ENCODE results near the gene PLSCR5. TPM values are rescaled to one million over a fixed set of nuclear protein-coding genes. Genes with fewer than 3 reads are reported as not detected.

PLSCR5 gene
- total RNA-seq, 6 donors from 2014 or later = not detected

DNA sequence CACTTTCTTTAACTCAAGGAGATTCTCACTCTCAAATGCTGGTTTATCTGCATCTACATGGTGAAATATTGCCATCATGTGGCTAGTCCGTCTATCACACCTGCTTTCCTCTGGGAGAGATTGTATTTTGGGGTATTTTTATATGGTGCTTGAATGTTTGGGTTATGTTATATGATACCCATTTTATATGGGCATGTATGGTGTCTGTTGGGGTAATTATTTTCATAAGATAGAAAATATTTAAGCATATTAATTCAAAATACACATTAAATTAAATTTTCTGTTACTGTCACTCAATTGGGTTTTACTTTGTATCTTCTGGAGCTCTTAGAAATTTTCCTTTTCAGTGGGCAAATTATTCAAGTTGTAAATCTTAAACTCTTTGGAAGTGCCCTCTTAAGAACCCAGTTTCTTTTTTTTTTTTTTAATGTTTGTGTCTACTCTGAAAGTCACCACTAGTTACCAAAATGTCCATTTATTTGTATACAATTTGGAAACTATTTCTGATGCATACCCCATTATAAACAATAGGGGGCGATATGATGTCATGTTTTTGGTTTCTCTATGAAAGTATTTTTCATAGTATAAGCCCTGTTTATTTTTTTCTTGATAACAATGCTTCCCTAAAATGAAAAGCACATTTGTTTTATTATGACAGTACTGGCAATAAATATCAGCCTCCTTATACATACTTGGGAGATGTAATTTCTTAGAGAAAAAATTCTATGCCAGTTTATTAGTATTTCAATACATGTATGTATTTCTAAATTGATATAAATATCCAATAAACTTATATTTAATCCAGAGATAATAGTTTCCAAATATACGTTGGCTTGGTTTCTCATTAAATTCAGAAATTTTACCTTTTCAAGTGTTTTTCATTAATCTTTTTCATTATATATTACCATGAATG is 36.1 kb upstream of the PLSCR5 start:
- Histone ChIP-seq H3K27ac (no peak overlapping the region), H3K9me3 (no peaks in the 10 kb centered on the region), H3K27me3 (no peaks in the 10 kb centered on the region), H3K4me1 (no peaks in the 10 kb centered on the region), H3K36me3 (no peaks in the 10 kb centered on the region), H3K4me3 (no peak overlapping the region)
- ATAC-seq (ENCODE audit: low FRiP score in 2 of 2) (peak in 1 of 2 donors; percentile 46), DNase-seq (no peak)
- TF ChIP-seq, protein P1, sequence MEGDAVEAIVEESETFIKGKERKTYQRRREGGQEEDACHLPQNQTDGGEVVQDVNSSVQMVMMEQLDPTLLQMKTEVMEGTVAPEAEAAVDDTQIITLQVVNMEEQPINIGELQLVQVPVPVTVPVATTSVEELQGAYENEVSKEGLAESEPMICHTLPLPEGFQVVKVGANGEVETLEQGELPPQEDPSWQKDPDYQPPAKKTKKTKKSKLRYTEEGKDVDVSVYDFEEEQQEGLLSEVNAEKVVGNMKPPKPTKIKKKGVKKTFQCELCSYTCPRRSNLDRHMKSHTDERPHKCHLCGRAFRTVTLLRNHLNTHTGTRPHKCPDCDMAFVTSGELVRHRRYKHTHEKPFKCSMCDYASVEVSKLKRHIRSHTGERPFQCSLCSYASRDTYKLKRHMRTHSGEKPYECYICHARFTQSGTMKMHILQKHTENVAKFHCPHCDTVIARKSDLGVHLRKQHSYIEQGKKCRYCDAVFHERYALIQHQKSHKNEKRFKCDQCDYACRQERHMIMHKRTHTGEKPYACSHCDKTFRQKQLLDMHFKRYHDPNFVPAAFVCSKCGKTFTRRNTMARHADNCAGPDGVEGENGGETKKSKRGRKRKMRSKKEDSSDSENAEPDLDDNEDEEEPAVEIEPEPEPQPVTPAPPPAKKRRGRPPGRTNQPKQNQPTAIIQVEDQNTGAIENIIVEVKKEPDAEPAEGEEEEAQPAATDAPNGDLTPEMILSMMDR (IDR thresholded peaks at IDR 0.05) = peak in 5 of 6 experiments; percentile 5 to 52 (median 44)
- no peak for TF ChIP-seq POLR2A (IDR thresholded peaks at IDR 0.05)
- WGBS, 2 donors = 24% methylated on average over 3 of the region's 3 CpGs

DNA sequence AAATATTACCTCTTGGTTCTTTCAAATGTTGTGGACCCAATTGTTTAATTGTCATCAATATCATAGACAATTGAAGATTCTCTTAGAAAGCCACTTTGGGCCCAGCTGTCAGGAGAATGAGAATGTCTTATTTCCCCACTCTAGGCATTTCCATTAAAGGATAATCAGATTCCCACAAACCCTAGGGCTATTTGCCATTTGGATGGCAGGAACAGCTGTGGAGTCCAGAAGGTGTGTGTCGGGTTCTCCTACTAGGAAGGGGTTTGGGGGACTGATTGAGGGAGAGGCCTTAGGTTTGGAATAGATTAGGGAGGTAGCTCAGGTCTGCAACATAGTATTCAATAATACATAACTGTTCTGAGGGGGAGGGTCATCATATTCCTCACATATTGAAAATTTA is 35.2 kb upstream of the PLSCR5 start:
- Histone ChIP-seq H3K9me3 (no peaks in the 10 kb centered on the region), H3K27me3 (no peaks in the 10 kb centered on the region), H3K4me3 (no peak overlapping the region), H3K27ac (no peak overlapping the region), H3K36me3 (no peaks in the 10 kb centered on the region), H3K4me1 (no peaks in the 10 kb centered on the region)
- no peak for DNase-seq
- TF ChIP-seq EP300 (IDR thresholded peaks at IDR 0.05) (no peak), POLR2A (IDR thresholded peaks at IDR 0.05) (no peak), POLR2AphosphoS5 (IDR thresholded peaks at IDR 0.05) (no peak)
- TF ChIP-seq, protein P1 (IDR thresholded peaks at IDR 0.05) = no peak
- WGBS, 2 donors = 83 to 94% methylated on average over 1 of the region's 1 CpG
- ATAC-seq (ENCODE audit: low FRiP score in 2 of 2) = no peak

DNA sequence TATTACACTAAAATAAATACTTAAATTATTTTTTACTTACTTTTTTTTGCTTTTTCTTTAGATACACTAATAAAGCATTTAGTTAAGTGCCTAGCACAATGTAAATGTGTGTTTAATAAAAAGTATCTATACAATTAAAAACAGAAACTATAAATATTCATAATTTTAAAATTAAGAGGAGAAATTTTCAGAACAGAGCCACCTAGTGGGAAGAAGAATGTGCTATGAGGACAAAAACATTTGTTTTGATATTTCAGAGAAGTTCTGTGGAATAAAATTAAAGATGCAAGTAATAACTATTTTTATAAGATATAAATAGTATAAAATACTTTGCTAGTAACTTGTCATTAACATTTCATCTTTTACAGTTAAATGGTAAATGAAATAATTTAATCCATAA is 33.6 kb upstream of the PLSCR5 start:
- no peaks in the 10 kb centered on the region for H3K36me3 ChIP-seq
- DNase-seq (no peak), ATAC-seq (ENCODE audit: low FRiP score in 2 of 2) (no peak)
- no peak for TF ChIP-seq EP300 (IDR thresholded peaks at IDR 0.05)
- TF ChIP-seq, protein P1 (IDR thresholded peaks at IDR 0.05) = no peak
- no peak for TF ChIP-seq POLR2A (IDR thresholded peaks at IDR 0.05)
- TF ChIP-seq POLR2AphosphoS5 (IDR thresholded peaks at IDR 0.05) = no peak
- H3K27me3 ChIP-seq = no peaks in the 10 kb centered on the region
- no peaks in the 10 kb centered on the region for H3K9me3 ChIP-seq
- no peak overlapping the region for H3K4me3 ChIP-seq
- H3K4me1 ChIP-seq = no peaks in the 10 kb centered on the region
- no peak overlapping the region for H3K27ac ChIP-seq

DNA sequence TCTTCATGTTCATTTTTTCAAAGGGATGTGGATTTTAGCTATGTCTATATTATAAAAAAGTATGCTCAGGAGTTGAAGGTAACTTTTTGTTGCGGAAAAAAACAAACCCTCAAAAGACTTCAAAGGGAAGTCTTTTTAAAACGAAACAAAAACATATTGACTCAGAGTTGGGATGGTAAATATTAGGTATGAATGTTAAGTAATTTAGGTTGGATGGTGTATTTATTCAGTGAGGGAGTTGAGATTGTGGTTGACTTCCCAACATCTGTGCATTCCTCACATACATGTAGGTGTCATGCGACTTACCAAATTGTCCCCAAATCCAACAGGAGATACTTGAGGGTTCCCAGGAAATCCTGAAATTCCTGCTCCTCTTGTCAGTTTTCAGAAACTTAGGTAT is 32.7 kb upstream of the PLSCR5 start:
- Histone ChIP-seq H3K9me3 (no peaks in the 10 kb centered on the region), H3K27ac (no peak overlapping the region), H3K36me3 (no peaks in the 10 kb centered on the region), H3K4me3 (no peak overlapping the region), H3K4me1 (no peaks in the 10 kb centered on the region), H3K27me3 (no peaks in the 10 kb centered on the region)
- DNase-seq (no peak), ATAC-seq (ENCODE audit: low FRiP score in 2 of 2) (no peak)
- no peak for TF ChIP-seq POLR2A (IDR thresholded peaks at IDR 0.05)
- TF ChIP-seq EP300 (IDR thresholded peaks at IDR 0.05) = no peak
- TF ChIP-seq, protein P1 (IDR thresholded peaks at IDR 0.05) = no peak
- no peak for TF ChIP-seq POLR2AphosphoS5 (IDR thresholded peaks at IDR 0.05)
- WGBS, 2 donors = 71% methylated on average over 3 of the region's 3 CpGs

DNA sequence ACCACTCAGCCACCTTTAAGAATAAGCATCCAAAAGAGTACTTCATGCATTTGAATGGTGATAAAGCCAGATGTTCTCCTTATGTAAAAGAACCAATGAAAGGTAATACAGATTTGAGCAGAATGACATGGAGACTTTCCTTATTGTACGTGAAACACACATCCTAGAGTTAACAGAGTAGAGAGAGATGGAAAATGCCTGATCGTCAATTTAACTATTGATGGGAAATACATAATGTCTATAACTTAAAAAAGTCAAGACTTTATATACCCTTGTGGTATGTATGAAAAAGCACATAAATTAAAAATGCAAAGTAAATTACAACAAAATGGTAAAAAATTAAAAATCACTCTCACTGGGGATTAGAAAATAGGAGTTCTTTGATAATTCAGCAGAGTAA is 31.7 kb upstream of the PLSCR5 start:
- H3K27ac ChIP-seq = no peak overlapping the region
- DNase-seq = no peak
- ATAC-seq (ENCODE audit: low FRiP score in 2 of 2) = no peak
- no peaks in the 10 kb centered on the region for H3K9me3 ChIP-seq
- no peaks in the 10 kb centered on the region for H3K27me3 ChIP-seq
- H3K36me3 ChIP-seq = no peaks in the 10 kb centered on the region
- TF ChIP-seq, protein P1 (IDR thresholded peaks at IDR 0.05) = no peak
- TF ChIP-seq POLR2AphosphoS5 (IDR thresholded peaks at IDR 0.05) (no peak), POLR2A (IDR thresholded peaks at IDR 0.05) (no peak), EP300 (IDR thresholded peaks at IDR 0.05) (no peak)
- 89 to 92% methylated on average over 2 of the region's 2 CpGs for WGBS, 2 donors
- no peaks in the 10 kb centered on the region for H3K4me1 ChIP-seq
- H3K4me3 ChIP-seq = no peak overlapping the region

All from upper lobe of left lung (tissue), 6 donors.